Measurements from ENCODE around the gene DHRS7B.

DHRS7B gene

GRCh38 chr17:21201874-21202273 lies 75.1 kb downstream of the DHRS7B start:
- TF ChIP-seq SIN3A (IDR thresholded peaks at IDR 0.05; ENCODE audit: borderline replicate concordance, insufficient read depth, low read length) = no peak
- TF ChIP-seq POLR2AphosphoS5 (IDR thresholded peaks at IDR 0.05; ENCODE audit: low read depth, low read length) = no peak
- no peak for TF ChIP-seq REST (IDR thresholded peaks at IDR 0.05; ENCODE audit: insufficient read depth in 1 of 2, low read depth in 2 of 2, low read length in 2 of 2)
- TF ChIP-seq TAF1 (IDR thresholded peaks at IDR 0.05; ENCODE audit: borderline replicate concordance, insufficient read depth, low read length) = no peak
- no peak for TF ChIP-seq FOXP2 (optimal IDR thresholded peaks at IDR 0.05; ENCODE audit: borderline replicate concordance, extremely low read depth, extremely low read length, insufficient read depth)

- TF ChIP-seq TAF1 (IDR thresholded peaks at IDR 0.05; ENCODE audit: borderline replicate concordance, insufficient read depth, low read length) (no peak), REST (IDR thresholded peaks at IDR 0.05; ENCODE audit: insufficient read depth in 1 of 2, low read depth in 2 of 2, low read length in 2 of 2) (no peak), SIN3A (IDR thresholded peaks at IDR 0.05; ENCODE audit: borderline replicate concordance, insufficient read depth, low read length) (no peak), FOXP2 (optimal IDR thresholded peaks at IDR 0.05; ENCODE audit: borderline replicate concordance, extremely low read depth, extremely low read length, insufficient read depth) (no peak)
Observed at GRCh38 chr17:21202512-21202911, 75.7 kb downstream of the DHRS7B start.

- TF ChIP-seq POLR2AphosphoS5 (IDR thresholded peaks at IDR 0.05; ENCODE audit: low read depth, low read length) = no peak
- no peak for TF ChIP-seq SIN3A (IDR thresholded peaks at IDR 0.05; ENCODE audit: borderline replicate concordance, insufficient read depth, low read length)
- TF ChIP-seq REST (IDR thresholded peaks at IDR 0.05; ENCODE audit: insufficient read depth in 1 of 2, low read depth in 2 of 2, low read length in 2 of 2) = no peak
- TF ChIP-seq FOXP2 (optimal IDR thresholded peaks at IDR 0.05; ENCODE audit: borderline replicate concordance, extremely low read depth, extremely low read length, insufficient read depth) = no peak
- TF ChIP-seq TAF1 (IDR thresholded peaks at IDR 0.05; ENCODE audit: borderline replicate concordance, insufficient read depth, low read length) = no peak
Observed at GRCh38 chr17:21204935-21205334, 78.2 kb downstream of the DHRS7B start.

- TF ChIP-seq SIN3A (IDR thresholded peaks at IDR 0.05; ENCODE audit: borderline replicate concordance, insufficient read depth, low read length) = no peak
- TF ChIP-seq FOXP2 (optimal IDR thresholded peaks at IDR 0.05; ENCODE audit: borderline replicate concordance, extremely low read depth, extremely low read length, insufficient read depth) = no peak
- no peak for TF ChIP-seq REST (IDR thresholded peaks at IDR 0.05; ENCODE audit: insufficient read depth in 1 of 2, low read depth in 2 of 2, low read length in 2 of 2)
- no peak for TF ChIP-seq TAF1 (IDR thresholded peaks at IDR 0.05; ENCODE audit: borderline replicate concordance, insufficient read depth, low read length)
- TF ChIP-seq POLR2AphosphoS5 (IDR thresholded peaks at IDR 0.05; ENCODE audit: low read depth, low read length) = no peak
Observed at GRCh38 chr17:21208352-21208751, 81.6 kb downstream of the DHRS7B start.
